GM13976 (cell line): Measurements from ENCODE around the gene THBS3.

Experiments used
- DNase-seq: peaks from one replicate; pipeline ENCODE4 v3.0.0; 2012; ENCODE audit warnings: low spot score
- in situ Hi-C: fragments of 300-500 bp; cut with MboI; formaldehyde crosslinking; loops from one replicate; pipeline ENCODE4 v1.12.0; 2022; ENCODE audit warnings: low sequenced_read_pairs, mixed read lengths, inconsistent platforms; ENCODE audit not compliant: unreplicated experiment
- TF ChIP-seq, protein P1 (sequence below): IDR thresholded peaks from 2 replicates; pipeline ENCODE4 v1.5.1; 2012; ENCODE audit warnings: borderline replicate concordance, mild to moderate bottlenecking; ENCODE audit not compliant: insufficient read depth; ENCODE audit errors: extremely low read depth, missing control alignments, control extremely low read depth

Gene THBS3

DNA sequence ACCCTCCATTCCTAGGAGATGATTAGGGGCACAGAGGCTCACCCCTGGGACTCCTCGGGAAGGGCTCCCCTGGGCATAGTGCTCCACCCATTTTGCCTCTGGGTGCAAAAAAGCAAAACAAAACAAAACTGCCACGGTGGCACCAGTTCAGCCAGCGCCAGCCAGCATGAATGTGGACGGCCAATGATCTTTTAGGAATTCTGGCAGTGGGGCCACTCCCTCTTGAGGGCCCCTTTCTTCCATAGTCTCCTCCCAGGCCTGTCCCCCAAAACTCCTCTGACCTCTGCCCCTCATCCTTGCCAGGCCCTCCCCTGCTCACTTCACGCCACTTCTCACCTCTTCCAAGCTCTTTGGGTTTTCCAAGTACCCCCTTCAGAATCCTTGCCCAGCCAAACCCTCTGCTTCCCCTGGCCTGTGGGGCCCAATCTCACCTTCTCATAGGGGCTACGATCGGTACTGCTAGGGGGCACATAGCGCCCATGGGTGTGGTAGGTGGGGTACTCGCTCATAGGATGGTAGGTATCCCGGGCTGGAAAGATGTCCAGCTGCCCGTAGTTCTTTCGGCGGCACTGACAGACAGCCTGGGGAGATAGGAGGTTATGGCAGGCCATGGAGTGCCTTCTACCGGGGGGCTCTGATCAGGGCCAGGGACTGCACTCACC, 20.8 kb downstream of the THBS3 start:
- in situ Hi-C loops, result no loop called here
- no peak for DNase-seq
- TF ChIP-seq, protein P1, sequence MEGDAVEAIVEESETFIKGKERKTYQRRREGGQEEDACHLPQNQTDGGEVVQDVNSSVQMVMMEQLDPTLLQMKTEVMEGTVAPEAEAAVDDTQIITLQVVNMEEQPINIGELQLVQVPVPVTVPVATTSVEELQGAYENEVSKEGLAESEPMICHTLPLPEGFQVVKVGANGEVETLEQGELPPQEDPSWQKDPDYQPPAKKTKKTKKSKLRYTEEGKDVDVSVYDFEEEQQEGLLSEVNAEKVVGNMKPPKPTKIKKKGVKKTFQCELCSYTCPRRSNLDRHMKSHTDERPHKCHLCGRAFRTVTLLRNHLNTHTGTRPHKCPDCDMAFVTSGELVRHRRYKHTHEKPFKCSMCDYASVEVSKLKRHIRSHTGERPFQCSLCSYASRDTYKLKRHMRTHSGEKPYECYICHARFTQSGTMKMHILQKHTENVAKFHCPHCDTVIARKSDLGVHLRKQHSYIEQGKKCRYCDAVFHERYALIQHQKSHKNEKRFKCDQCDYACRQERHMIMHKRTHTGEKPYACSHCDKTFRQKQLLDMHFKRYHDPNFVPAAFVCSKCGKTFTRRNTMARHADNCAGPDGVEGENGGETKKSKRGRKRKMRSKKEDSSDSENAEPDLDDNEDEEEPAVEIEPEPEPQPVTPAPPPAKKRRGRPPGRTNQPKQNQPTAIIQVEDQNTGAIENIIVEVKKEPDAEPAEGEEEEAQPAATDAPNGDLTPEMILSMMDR, result no peak

DNA sequence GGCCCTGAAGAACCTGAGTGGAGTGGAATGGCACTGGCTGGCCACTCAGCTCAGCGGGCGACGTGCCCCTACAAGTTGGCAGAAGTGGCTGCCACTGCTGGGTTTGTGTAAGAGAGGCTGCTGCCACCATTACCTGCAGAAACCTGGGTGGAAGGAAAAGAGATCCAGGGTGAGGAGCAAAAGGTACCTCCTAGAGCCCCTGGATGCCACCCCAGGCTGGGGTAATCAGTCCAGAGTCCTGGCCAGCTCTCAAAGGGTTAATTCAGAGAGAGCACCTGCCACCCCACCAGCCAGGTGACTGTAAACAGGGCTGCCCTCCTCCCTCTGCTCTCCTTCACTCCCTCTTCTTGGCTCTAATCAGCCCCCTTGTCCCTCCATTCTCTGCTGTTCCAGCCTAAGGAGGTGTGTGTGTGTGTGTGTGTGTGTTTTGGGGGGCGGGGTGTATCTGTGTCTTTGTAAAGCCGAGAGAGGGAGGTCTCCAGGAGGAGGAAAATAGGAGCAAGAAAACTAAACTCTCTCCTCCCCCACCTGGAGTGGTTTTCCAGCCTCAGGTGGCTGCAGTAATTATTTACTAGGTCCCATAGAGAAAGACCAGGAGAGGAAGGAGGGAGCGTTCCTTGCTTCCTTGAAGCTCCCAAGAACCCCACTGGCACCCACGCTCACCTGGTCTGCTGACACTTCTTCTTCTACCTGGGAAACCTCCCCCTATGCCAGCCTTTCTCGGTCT, 21.5 kb downstream of the THBS3 start:
- DNase-seq, result no peak
- TF ChIP-seq, protein P1, result no peak
- in situ Hi-C loops, result no loop called here

DNA sequence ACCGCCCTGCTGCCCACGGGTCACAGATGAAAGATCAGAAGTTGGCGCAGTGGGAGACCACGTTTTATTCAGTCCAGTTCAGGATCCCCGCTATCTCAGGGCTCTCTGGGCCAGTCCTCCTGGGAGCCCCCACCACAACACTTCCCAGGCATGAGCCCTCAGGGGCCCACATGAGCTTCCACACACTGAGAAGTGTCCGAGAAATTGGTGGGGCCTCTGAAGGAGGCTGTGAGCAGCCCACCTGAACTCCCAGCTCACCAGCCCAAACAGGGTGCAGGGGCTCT, 22.0 kb downstream of the THBS3 start:
- no peak for DNase-seq
- in situ Hi-C loops, result no loop called here
- TF ChIP-seq, protein P1, result no peak

DNA sequence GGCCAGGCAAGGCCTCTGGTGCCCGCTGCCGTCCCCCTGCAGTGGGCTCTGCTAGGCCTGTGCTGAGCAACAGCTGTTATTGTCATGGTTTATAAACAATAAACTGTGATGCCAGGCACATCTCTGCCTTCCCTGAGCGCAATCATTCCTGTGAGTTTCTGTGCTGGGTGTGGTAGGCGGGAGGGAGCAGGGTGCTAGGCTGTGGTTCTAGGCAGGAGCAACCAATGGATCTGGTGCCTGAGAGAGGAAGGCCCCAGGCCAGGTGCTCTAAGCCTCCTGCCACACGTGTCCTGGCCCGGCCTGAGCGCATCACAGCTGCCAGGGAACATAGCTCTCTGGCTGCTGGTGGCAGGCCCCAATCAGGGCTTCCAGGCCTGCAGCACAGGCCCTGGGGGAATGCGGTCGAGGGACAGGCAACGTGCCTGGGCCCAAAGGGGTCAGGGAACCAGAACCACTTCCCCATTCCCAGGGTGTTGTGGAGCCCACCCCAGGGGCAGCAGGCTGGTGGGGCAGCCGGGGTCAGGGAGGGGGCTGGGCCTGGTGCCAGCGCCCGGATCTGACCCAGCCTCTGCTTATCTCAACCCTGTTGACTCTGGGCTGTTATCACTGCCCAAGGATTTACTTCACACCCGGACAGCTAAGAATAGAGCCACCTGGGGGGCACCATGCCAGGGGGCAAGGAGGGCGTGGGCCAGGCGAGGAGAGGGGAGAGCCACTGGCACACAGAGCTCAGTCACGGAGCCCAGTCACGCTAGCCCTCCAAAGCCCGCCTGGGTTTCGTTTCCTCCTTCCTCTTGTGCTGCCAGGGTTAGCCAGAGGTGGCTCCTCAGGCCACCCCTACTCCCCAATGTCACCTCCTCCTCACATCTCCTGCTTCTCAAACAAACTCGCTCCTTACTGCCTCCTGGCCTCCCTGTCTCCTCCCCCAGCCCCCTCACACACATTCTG, 22.6 kb downstream of the THBS3 start:
- TF ChIP-seq, protein P1, result no peak
- in situ Hi-C loops, result no loop called here
- peak; percentile 86 for DNase-seq

DNA sequence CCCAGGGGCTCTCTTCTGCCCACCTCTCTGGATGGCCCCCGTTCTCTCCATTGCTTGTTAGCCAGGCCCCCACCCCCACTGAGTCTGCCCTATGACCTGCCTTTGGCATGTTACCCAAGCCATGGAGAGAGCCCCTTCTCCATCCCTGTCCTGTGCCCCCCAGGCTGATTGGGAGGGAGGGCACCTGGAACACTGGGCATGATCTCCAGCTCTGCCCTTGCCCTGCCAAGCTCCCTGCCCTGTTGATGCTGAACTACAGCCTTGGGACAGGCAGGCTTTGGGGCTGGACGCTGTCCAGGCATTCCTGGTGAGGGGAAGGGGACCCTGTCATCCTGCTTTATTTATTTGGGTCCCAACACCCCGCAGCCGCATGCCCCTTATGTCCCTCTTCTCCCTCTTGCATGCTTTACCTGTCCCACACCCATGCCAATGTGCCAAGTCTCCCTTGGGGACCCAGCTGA, 23.3 kb downstream of the THBS3 start:
- in situ Hi-C loops, result no loop called here
- DNase-seq, result no peak
- TF ChIP-seq, protein P1, result no peak

DNA sequence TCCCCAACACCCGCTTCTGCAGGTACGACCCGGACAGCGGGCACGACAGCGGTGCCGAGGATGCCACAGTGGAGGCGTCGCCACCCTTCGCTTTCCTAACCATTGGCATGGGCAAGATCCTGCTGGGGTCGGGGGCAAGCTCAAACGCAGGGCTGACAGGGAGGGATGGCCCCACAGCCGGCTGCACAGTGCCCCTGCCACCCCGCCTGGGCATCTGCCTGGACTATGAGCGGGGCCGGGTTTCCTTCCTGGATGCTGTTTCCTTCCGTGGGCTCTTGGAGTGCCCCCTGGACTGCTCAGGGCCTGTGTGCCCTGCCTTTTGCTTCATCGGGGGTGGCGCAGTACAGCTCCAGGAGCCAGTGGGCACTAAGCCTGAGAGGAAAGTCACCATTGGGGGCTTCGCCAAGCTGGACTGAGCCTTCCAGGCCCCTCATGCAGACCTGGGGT, 23.9 kb downstream of the THBS3 start:
- in situ Hi-C loops, result no loop called here
- TF ChIP-seq, protein P1, result no peak
- no peak for DNase-seq
